ENCODE measurements around the gene IMPDH1.

The IMPDH1 gene

DNA sequence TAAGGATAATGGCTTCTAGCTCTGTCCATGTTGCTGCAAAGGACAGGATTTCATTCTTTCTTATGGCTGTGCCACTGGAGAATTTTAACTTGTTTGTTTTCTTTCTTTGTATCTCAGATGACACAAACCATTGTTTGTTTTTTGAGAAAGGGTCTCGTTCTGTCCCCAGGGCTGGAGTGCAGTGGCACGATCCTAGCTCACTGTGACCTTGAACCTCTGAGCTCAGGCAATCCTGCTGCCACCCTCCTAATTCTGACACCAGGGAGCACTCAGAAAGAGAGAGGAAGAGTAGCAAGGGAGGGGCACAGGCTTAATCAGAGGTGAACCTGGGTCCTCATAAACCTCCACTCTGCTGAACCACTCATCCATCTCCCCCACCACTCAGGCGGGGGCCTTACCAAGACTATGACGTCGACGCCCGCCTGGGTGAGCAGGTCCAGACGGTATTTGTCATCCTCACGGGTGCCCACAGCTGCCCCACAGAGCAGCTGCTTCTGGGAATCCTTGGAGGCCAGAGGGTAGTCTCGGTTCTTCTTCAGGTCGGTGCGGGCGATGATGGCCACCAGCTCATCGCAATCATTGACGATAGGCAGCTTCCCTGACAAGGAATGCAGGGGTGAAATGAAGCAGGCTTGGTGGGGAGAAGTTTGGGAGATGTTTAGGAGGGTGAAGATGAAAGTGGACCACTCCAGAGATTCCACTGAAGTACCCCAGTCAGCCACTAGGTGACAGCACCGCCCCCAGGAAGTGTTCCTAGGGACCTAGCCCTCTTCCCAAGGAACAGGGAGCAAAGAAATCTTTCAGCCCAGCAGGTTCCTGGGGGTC is 11.6 kb downstream of the IMPDH1 start:
- Histone ChIP-seq H2AFZ (ENCODE audit: low read length) (no peak overlapping the region), H3K27ac (replicated peaks; ENCODE audit: low read length) (no peak overlapping the region), H3K4me3 (ENCODE audit: low read length in 2 of 2) (no peak overlapping the region), H3K79me1 (ENCODE audit: low read depth, low read length) (peaks cover 4% of the 10 kb centered on the region), H3K9ac (ENCODE audit: low read depth, low read length, poor library complexity) (no peak overlapping the region), H4K8ac (ENCODE audit: low read depth, low read length) (no peak overlapping the region), H3K18ac (ENCODE audit: low read length) (no peak overlapping the region), H3K23ac (ENCODE audit: low read depth, low read length, poor library complexity) (no peak overlapping the region), H3K9me3 (replicated peaks in 1 of 2; ENCODE audit: control insufficient read depth in 2 of 2, insufficient read depth in 1 of 2, low read depth in 1 of 2, low read length in 2 of 2) (no peaks in the 10 kb centered on the region), H2BK120ac (ENCODE audit: low read depth, low read length) (no peak overlapping the region), H2BK5ac (ENCODE audit: low read length) (no peak overlapping the region), H3K27me3 (ENCODE audit: control insufficient read depth in 3 of 3, insufficient read depth in 3 of 3, low read depth in 1 of 3, low read length in 3 of 3) (no peaks in the 10 kb centered on the region), H2AK5ac (ENCODE audit: low read depth, low read length) (no peak overlapping the region), H3K14ac (ENCODE audit: low read length) (no peak overlapping the region), H2BK12ac (ENCODE audit: low read length) (no peak overlapping the region), H4K91ac (ENCODE audit: low read depth, low read length, poor library complexity) (no peak overlapping the region), H3K4me2 (ENCODE audit: insufficient read depth, low read length, poor library complexity, severe bottlenecking) (no peak overlapping the region), H2BK15ac (ENCODE audit: low read length) (no peak overlapping the region), H3K36me3 (replicated peaks in 1 of 2; ENCODE audit: control insufficient read depth in 2 of 2, insufficient read depth in 2 of 2, low read length in 2 of 2) (peaks cover 40 to 41% of the 10 kb centered on the region in 2 donors), H3K4ac (ENCODE audit: low read length) (no peak overlapping the region), H3K4me1 (ENCODE audit: control insufficient read depth in 2 of 2, insufficient read depth in 1 of 2, low read depth in 1 of 2, low read length in 2 of 2) (no peaks in the 10 kb centered on the region)
- DNase-seq (ENCODE audit: low spot score): no peak
- WGBS, 2 donors (ENCODE audit: extremely low coverage in 2 of 2, insufficient read length in 2 of 2, insufficient replicate concordance in 1 of 2): no CpG with 5 or more reads among the region's 16 CpGs

DNA sequence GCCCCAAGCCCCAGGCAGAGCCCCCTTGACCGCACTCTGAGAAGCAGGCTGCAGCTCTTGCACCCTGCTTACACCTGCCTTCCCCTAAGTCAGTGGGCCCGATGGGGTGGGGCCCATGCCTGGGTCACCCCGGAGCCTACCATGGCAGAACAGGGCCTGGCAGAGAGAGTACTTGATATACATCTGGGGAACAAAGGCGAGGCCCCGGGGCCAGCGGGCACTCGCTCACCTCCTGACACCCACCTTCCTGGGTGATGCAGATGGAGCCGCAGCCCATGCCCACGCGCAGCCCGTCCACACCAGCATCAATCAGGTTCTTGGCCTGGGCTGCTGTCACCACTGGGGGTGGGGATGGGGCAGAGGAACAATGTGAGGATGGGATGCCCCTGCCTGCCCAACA is 13.4 kb downstream of the IMPDH1 start:
- Histone ChIP-seq H4K91ac (ENCODE audit: low read depth, low read length, poor library complexity) (no peak overlapping the region), H2BK5ac (ENCODE audit: low read length) (no peak overlapping the region), H3K4ac (ENCODE audit: low read length) (no peak overlapping the region), H3K4me1 (ENCODE audit: control insufficient read depth in 2 of 2, insufficient read depth in 1 of 2, low read depth in 1 of 2, low read length in 2 of 2) (no peaks in the 10 kb centered on the region), H3K4me2 (ENCODE audit: insufficient read depth, low read length, poor library complexity, severe bottlenecking) (no peak overlapping the region), H4K8ac (ENCODE audit: low read depth, low read length) (no peak overlapping the region), H2BK120ac (ENCODE audit: low read depth, low read length) (no peak overlapping the region), H3K9me3 (replicated peaks in 1 of 2; ENCODE audit: control insufficient read depth in 2 of 2, insufficient read depth in 1 of 2, low read depth in 1 of 2, low read length in 2 of 2) (no peaks in the 10 kb centered on the region), H3K18ac (ENCODE audit: low read length) (no peak overlapping the region), H3K4me3 (ENCODE audit: low read length in 2 of 2) (no peak overlapping the region), H2AK5ac (ENCODE audit: low read depth, low read length) (no peak overlapping the region), H3K36me3 (replicated peaks in 1 of 2; ENCODE audit: control insufficient read depth in 2 of 2, insufficient read depth in 2 of 2, low read length in 2 of 2) (peaks cover 39 to 43% of the 10 kb centered on the region in 2 donors), H2BK15ac (ENCODE audit: low read length) (no peak overlapping the region), H3K27ac (replicated peaks; ENCODE audit: low read length) (no peak overlapping the region), H2AFZ (ENCODE audit: low read length) (no peak overlapping the region), H3K79me1 (ENCODE audit: low read depth, low read length) (peaks cover 4% of the 10 kb centered on the region), H3K14ac (ENCODE audit: low read length) (peak overlapping the region; percentile 38), H3K27me3 (ENCODE audit: control insufficient read depth in 3 of 3, insufficient read depth in 3 of 3, low read depth in 1 of 3, low read length in 3 of 3) (no peaks in the 10 kb centered on the region), H3K9ac (ENCODE audit: low read depth, low read length, poor library complexity) (no peak overlapping the region), H2BK12ac (ENCODE audit: low read length) (no peak overlapping the region), H3K23ac (ENCODE audit: low read depth, low read length, poor library complexity) (peak overlapping the region; percentile 43)
- no CpG with 5 or more reads among the region's 11 CpGs for WGBS, 2 donors (ENCODE audit: extremely low coverage in 2 of 2, insufficient read length in 2 of 2, insufficient replicate concordance in 1 of 2)
- DNase-seq (ENCODE audit: low spot score): no peak

DNA sequence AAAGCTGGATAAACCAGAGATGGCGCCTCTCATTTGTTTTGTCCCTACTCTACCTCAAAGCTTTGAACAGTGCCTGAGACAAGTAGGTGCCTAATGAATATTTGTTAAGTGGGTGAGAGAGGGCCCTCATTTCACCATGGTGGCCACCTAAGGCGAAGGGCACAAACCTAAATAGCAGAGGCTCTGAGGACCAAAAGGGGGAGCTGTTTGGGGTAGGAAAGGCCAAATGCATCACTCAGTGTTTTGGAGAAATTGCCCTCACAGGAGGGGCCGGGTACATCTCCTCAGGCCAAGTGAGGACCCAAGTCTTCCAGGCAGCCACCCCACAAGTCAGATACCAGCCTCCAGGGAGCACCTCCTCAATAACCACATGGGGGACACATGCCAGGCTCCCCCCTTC is 14.0 kb downstream of the IMPDH1 start:
- WGBS, 2 donors (ENCODE audit: extremely low coverage in 2 of 2, insufficient read length in 2 of 2, insufficient replicate concordance in 1 of 2): no CpG with 5 or more reads among the region's 3 CpGs

DNA sequence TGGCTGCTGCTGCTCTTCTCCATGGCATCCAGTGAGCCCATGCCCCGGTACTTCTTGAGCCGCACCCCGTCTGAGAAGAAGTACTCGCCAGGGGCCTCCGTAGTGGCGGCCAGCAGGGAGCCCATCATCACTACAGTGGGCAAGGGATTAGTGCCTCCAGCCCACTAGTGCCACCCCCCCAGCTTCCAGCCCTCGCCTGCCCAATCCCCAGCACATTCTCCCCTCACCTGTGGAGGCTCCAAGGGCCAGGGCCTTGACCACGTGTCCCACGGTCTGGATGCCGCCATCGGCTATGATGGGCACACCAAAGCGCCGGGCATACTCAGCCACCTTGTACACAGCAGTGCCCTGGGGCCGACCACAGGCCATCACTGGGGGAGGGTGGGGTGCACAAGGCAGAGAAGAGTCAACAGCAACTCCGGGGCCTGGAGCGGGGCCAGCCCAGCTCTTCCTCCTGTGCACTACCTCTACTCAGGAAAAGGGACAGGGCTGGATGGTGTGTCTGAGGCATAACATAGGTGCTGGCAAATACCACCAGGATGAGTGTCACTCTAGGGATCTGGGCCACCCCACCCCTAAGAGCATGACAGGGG is 14.8 kb downstream of the IMPDH1 start:
- Histone ChIP-seq H2BK5ac (ENCODE audit: low read length) (peak overlapping the region; percentile 3), H3K4me3 (ENCODE audit: low read length in 2 of 2) (no peak overlapping the region), H4K8ac (ENCODE audit: low read depth, low read length) (no peak overlapping the region), H3K27ac (replicated peaks; ENCODE audit: low read length) (no peak overlapping the region), H3K9me3 (replicated peaks in 1 of 2; ENCODE audit: control insufficient read depth in 2 of 2, insufficient read depth in 1 of 2, low read depth in 1 of 2, low read length in 2 of 2) (no peaks in the 10 kb centered on the region), H2BK120ac (ENCODE audit: low read depth, low read length) (no peak overlapping the region), H3K4me1 (ENCODE audit: control insufficient read depth in 2 of 2, insufficient read depth in 1 of 2, low read depth in 1 of 2, low read length in 2 of 2) (peaks cover under 1 to 1% of the 10 kb centered on the region in 2 donors), H3K9ac (ENCODE audit: low read depth, low read length, poor library complexity) (no peak overlapping the region), H3K4ac (ENCODE audit: low read length) (no peak overlapping the region), H2AFZ (ENCODE audit: low read length) (no peak overlapping the region), H4K91ac (ENCODE audit: low read depth, low read length, poor library complexity) (peak overlapping the region; percentile 25), H3K36me3 (replicated peaks in 1 of 2; ENCODE audit: control insufficient read depth in 2 of 2, insufficient read depth in 2 of 2, low read length in 2 of 2) (peaks cover 29 to 41% of the 10 kb centered on the region in 2 donors), H3K14ac (ENCODE audit: low read length) (no peak overlapping the region), H3K27me3 (ENCODE audit: control insufficient read depth in 3 of 3, insufficient read depth in 3 of 3, low read depth in 1 of 3, low read length in 3 of 3) (no peaks in the 10 kb centered on the region), H2BK12ac (ENCODE audit: low read length) (no peak overlapping the region), H3K79me1 (ENCODE audit: low read depth, low read length) (peaks cover 4% of the 10 kb centered on the region), H2AK5ac (ENCODE audit: low read depth, low read length) (no peak overlapping the region), H3K4me2 (ENCODE audit: insufficient read depth, low read length, poor library complexity, severe bottlenecking) (no peak overlapping the region), H3K18ac (ENCODE audit: low read length) (no peak overlapping the region), H3K23ac (ENCODE audit: low read depth, low read length, poor library complexity) (no peak overlapping the region), H2BK15ac (ENCODE audit: low read length) (no peak overlapping the region)
- DNase-seq (ENCODE audit: low spot score): no peak
- WGBS, 2 donors (ENCODE audit: extremely low coverage in 2 of 2, insufficient read length in 2 of 2, insufficient replicate concordance in 1 of 2): no CpG with 5 or more reads among the region's 16 CpGs

More for the DNA sequence above, 14.0 kb downstream of the IMPDH1 start:
- H4K91ac ChIP-seq (ENCODE audit: low read depth, low read length, poor library complexity): no peak overlapping the region
- H2AK5ac ChIP-seq (ENCODE audit: low read depth, low read length): no peak overlapping the region
- H2BK12ac ChIP-seq (ENCODE audit: low read length): no peak overlapping the region
- H3K9me3 ChIP-seq (replicated peaks in 1 of 2; ENCODE audit: control insufficient read depth in 2 of 2, insufficient read depth in 1 of 2, low read depth in 1 of 2, low read length in 2 of 2): no peaks in the 10 kb centered on the region
- no peaks in the 10 kb centered on the region for H3K4me1 ChIP-seq (ENCODE audit: control insufficient read depth in 2 of 2, insufficient read depth in 1 of 2, low read depth in 1 of 2, low read length in 2 of 2)
- H3K27ac ChIP-seq (replicated peaks; ENCODE audit: low read length): no peak overlapping the region
- no peak overlapping the region for H2BK120ac ChIP-seq (ENCODE audit: low read depth, low read length)
- no peak overlapping the region for H3K23ac ChIP-seq (ENCODE audit: low read depth, low read length, poor library complexity)
- H3K79me1 ChIP-seq (ENCODE audit: low read depth, low read length): peaks cover 4% of the 10 kb centered on the region
- H2BK15ac ChIP-seq (ENCODE audit: low read length): no peak overlapping the region
- no peak overlapping the region for H3K4me2 ChIP-seq (ENCODE audit: insufficient read depth, low read length, poor library complexity, severe bottlenecking)
- no peak overlapping the region for H3K18ac ChIP-seq (ENCODE audit: low read length)
- no peaks in the 10 kb centered on the region for H3K27me3 ChIP-seq (ENCODE audit: control insufficient read depth in 3 of 3, insufficient read depth in 3 of 3, low read depth in 1 of 3, low read length in 3 of 3)
- no peak overlapping the region for H3K4ac ChIP-seq (ENCODE audit: low read length)
- no peak overlapping the region for H3K14ac ChIP-seq (ENCODE audit: low read length)
- no peak overlapping the region for H3K4me3 ChIP-seq (ENCODE audit: low read length in 2 of 2)
- no peak for DNase-seq (ENCODE audit: low spot score)
- H4K8ac ChIP-seq (ENCODE audit: low read depth, low read length): no peak overlapping the region
- H2BK5ac ChIP-seq (ENCODE audit: low read length): peak overlapping the region; percentile 87
- peaks cover 35 to 46% of the 10 kb centered on the region in 2 donors for H3K36me3 ChIP-seq (replicated peaks in 1 of 2; ENCODE audit: control insufficient read depth in 2 of 2, insufficient read depth in 2 of 2, low read length in 2 of 2)
- H3K9ac ChIP-seq (ENCODE audit: low read depth, low read length, poor library complexity): no peak overlapping the region
- no peak overlapping the region for H2AFZ ChIP-seq (ENCODE audit: low read length)
